H9 (cell line): ENCODE data around the gene PRELID1. TPM values are rescaled to one million over a fixed set of nuclear protein-coding genes. Genes with fewer than 3 reads are reported as not detected.

ENCODE experiments used
- DNase-seq: peaks from one replicate; pipeline ENCODE4 v3.0.0-alpha.2; 2017
- H2AFZ ChIP-seq: one replicate; pipeline ENCODE4 v1.6.1; 2013; ENCODE audit warnings: mild to moderate bottlenecking, low read length, control low read depth, moderate library complexity
- H2AK5ac ChIP-seq: 2 replicates; pipeline ENCODE4 v1.6.1; 2013; ENCODE audit warnings: low read length, control low read depth, mixed read lengths; ENCODE audit not compliant: insufficient read length
- H2BK120ac ChIP-seq: one replicate; pipeline ENCODE4 v1.6.1; 2013; ENCODE audit warnings: low read depth, mild to moderate bottlenecking, low read length, control low read depth, inconsistent platforms; ENCODE audit not compliant: poor library complexity, severe bottlenecking
- H2BK12ac ChIP-seq: 2 replicates; pipeline ENCODE4 v1.6.1; 2013; ENCODE audit warnings: low read length, control low read depth, mixed read lengths, low read depth; ENCODE audit not compliant: insufficient read length
- H2BK15ac ChIP-seq: 2 replicates; pipeline ENCODE4 v1.6.1; 2013; ENCODE audit warnings: low read depth, low read length, control low read depth
- H2BK20ac ChIP-seq: one replicate; pipeline ENCODE4 v1.6.1; 2013; ENCODE audit warnings: low read depth, mild to moderate bottlenecking, low read length, control low read depth, inconsistent platforms; ENCODE audit not compliant: poor library complexity, severe bottlenecking
- H2BK5ac ChIP-seq: 2 replicates; pipeline ENCODE4 v1.6.1; 2013; ENCODE audit warnings: low read length, control low read depth, mixed read lengths; ENCODE audit not compliant: insufficient read length
- H3K14ac ChIP-seq: 2 replicates; pipeline ENCODE4 v1.6.1; 2013; ENCODE audit warnings: low read length, control low read depth; ENCODE audit not compliant: insufficient read depth
- H3K18ac ChIP-seq: 2 replicates; pipeline ENCODE4 v1.6.1; 2013; ENCODE audit warnings: low read depth, mild to moderate bottlenecking, mixed read lengths, low read length, control low read depth; ENCODE audit not compliant: insufficient read length
- H3K23ac ChIP-seq: 2 replicates; pipeline ENCODE4 v1.6.1; 2013; ENCODE audit warnings: low read length, control low read depth, mixed read lengths, low read depth; ENCODE audit not compliant: insufficient read length
- H3K23me2 ChIP-seq: 2 replicates; pipeline ENCODE4 v1.6.1; 2013; ENCODE audit warnings: low read depth, mild to moderate bottlenecking, mixed read lengths, low read length, control low read depth; ENCODE audit not compliant: insufficient read length, poor library complexity, severe bottlenecking
- H3K27ac ChIP-seq: 2 replicates; pipeline ENCODE4 v1.5.1; 2013; ENCODE audit warnings: low read length, control low read depth, mixed read lengths, low read depth; ENCODE audit not compliant: insufficient read length
- H3K27me3 ChIP-seq: 2 replicates; pipeline ENCODE4 v1.6.1; 2013; ENCODE audit warnings: low read length, control low read depth, inconsistent platforms; ENCODE audit not compliant: insufficient read depth
- H3K4ac ChIP-seq: 2 replicates; pipeline ENCODE4 v1.6.1; 2013; ENCODE audit warnings: low read depth, mild to moderate bottlenecking, control low read depth, inconsistent platforms, low read length, moderate library complexity
- H3K4me1 ChIP-seq: 2 replicates; pipeline ENCODE4 v1.6.1; 2013; ENCODE audit warnings: low read length, control low read depth, inconsistent platforms; ENCODE audit not compliant: insufficient read depth
- H3K4me2 ChIP-seq: 2 replicates; pipeline ENCODE4 v1.6.1; 2013; ENCODE audit warnings: low read length, control low read depth, mixed read lengths; ENCODE audit not compliant: insufficient read length, insufficient read depth
- H3K56ac ChIP-seq: 2 replicates; pipeline ENCODE4 v1.6.1; 2013; ENCODE audit warnings: low read depth, mild to moderate bottlenecking, mixed read lengths, low read length, control low read depth; ENCODE audit not compliant: insufficient read length
- H3K79me1 ChIP-seq: 2 replicates; pipeline ENCODE4 v1.6.1; 2013; ENCODE audit warnings: low read depth, mild to moderate bottlenecking, moderate library complexity, low read length, control low read depth, inconsistent platforms; ENCODE audit not compliant: insufficient read depth, poor library complexity, severe bottlenecking
- H3K79me2 ChIP-seq: 2 replicates; pipeline ENCODE4 v1.6.1; 2013; ENCODE audit warnings: low read length, control low read depth, inconsistent platforms; ENCODE audit not compliant: insufficient read depth
- H3K9ac ChIP-seq: 2 replicates; pipeline ENCODE4 v1.6.1; 2013; ENCODE audit warnings: low read length, control low read depth, mixed read lengths; ENCODE audit not compliant: insufficient read length; ENCODE audit errors: extremely low read depth
- H3K9me3 ChIP-seq: one replicate; pipeline ENCODE4 v1.6.1; 2013; ENCODE audit warnings: low read depth, low read length, inconsistent platforms; ENCODE audit not compliant: control insufficient read depth
- H3T11ph ChIP-seq: one replicate; pipeline ENCODE4 v1.6.1; 2013; ENCODE audit warnings: mild to moderate bottlenecking, low read length, control low read depth, inconsistent platforms
- H4K20me1 ChIP-seq: one replicate; pipeline ENCODE4 v1.6.1; 2013; ENCODE audit not compliant: control insufficient read depth, insufficient read length, insufficient read depth
- H4K5ac ChIP-seq: 2 replicates; pipeline ENCODE4 v1.6.1; 2013; ENCODE audit warnings: low read depth, mild to moderate bottlenecking, mixed read lengths, low read length, control low read depth; ENCODE audit not compliant: insufficient read length
- H4K8ac ChIP-seq: replicated peaks from 2 replicates; pipeline ENCODE4 v1.6.1; 2013; ENCODE audit warnings: low read length, control low read depth, mixed read lengths, low read depth; ENCODE audit not compliant: insufficient read length
- H4K91ac ChIP-seq: 2 replicates; pipeline ENCODE4 v1.6.1; 2013; ENCODE audit warnings: low read depth, mild to moderate bottlenecking, moderate library complexity, mixed read lengths, low read length, control low read depth; ENCODE audit not compliant: insufficient read length
- H3K27ac Mint-ChIP-seq, 3 experiments: 2 replicates in 2 of 3; 3 replicates in 1 of 3; pipeline ENCODE4 v1.8.0; 2020 to 2021; ENCODE audit warnings: mixed read lengths in 3 of 3, mild to moderate bottlenecking in 1 of 3, moderate library complexity in 1 of 3
- H3K27me3 Mint-ChIP-seq: 2 replicates; pipeline ENCODE4 v1.8.0; 2021; ENCODE audit warnings: low read depth, mild to moderate bottlenecking, moderate library complexity, mixed read lengths
- H3K36me3 Mint-ChIP-seq, 3 experiments: 2 replicates in 2 of 3; 3 replicates in 1 of 3; pipeline ENCODE4 v1.8.0; 2020 to 2021; ENCODE audit warnings: low read depth in 3 of 3, mixed read lengths in 3 of 3; ENCODE audit not compliant: insufficient read depth in 1 of 3
- H3K4me1 Mint-ChIP-seq, 2 experiments: 2 replicates each; pipeline ENCODE4 v1.8.0; 2020; ENCODE audit warnings: mixed read lengths in 2 of 2
- H3K4me3 Mint-ChIP-seq, 2 experiments: 2 replicates in 1 of 2; 3 replicates in 1 of 2; pipeline ENCODE4 v1.8.0; 2020 to 2021; ENCODE audit warnings: mild to moderate bottlenecking in 2 of 2, mixed read lengths in 2 of 2, moderate library complexity in 1 of 2
- H3K9me3 Mint-ChIP-seq, 2 experiments: 2 replicates in 1 of 2; 3 replicates in 1 of 2; pipeline ENCODE4 v1.8.0; 2020; ENCODE audit warnings: mild to moderate bottlenecking in 2 of 2, mixed read lengths in 2 of 2, moderate library complexity in 1 of 2
- CTCF ChIP-seq: fragments of 200-600 bp; sonication (generic); conservative IDR thresholded peaks from 3 replicates; pipeline ENCODE4 v1.8.0; 2021; ENCODE audit warnings: antibody characterized with exemption, mild to moderate bottlenecking
- WGBS: extraction: QIAGEN DNeasy Blood & Tissue Kit; methylation state at CpG from one replicate; pipeline ENCODE4 v1.1.7; 2013; ENCODE audit warnings: missing lambda C conversion rate, low lambda C conversion rate, mixed read lengths; ENCODE audit not compliant: insufficient read length; ENCODE audit errors: extremely low coverage; 5-methylcytosine and 5-hydroxymethylcytosine counted together
- total RNA-seq: library from RNA; stranded (reverse); gene quantifications from 2 replicates; pipeline ENCODE4 v1.2.1, GENCODE V29; 2021

PRELID1 gene
- total RNA-seq, 1 experiment from 2014 or later: 213 TPM

DNA sequence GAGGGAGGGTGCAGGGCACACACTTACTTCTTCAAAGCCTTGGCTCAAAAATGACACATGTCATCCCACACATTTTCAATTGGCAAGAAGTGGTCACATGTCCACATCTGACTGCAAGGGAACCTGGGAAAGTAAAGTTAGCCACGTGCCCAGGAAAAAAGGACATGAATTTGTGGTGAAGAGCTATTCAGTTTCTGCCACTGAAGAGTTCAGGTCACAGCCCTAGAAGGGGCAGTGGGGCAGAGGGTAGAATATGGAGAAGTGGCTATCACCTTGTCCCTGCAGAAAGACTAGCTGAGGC lies 52.2 kb downstream of the PRELID1 start:
- Histone ChIP-seq H2BK5ac (no peak overlapping the region), H4K20me1 (no peaks in the 10 kb centered on the region), H4K91ac (no peak overlapping the region), H3K27ac (no peak overlapping the region), H3K4ac (no peak overlapping the region), H2BK15ac (no peak overlapping the region), H2AK5ac (no peak overlapping the region), H3K56ac (no peak overlapping the region), H3K23ac (no peak overlapping the region), H3K27me3 (no peaks in the 10 kb centered on the region), H2BK20ac (no peak overlapping the region), H2AFZ (no peak overlapping the region), H3K4me1 (peaks cover under 1% of the 10 kb centered on the region; the same call in 1 of the 2 replicates), H4K8ac (no peak overlapping the region), H3T11ph (no peak overlapping the region), H3K18ac (no peak overlapping the region), H3K9me3 (no peaks in the 10 kb centered on the region), H3K79me2 (peaks cover 5% of the 10 kb centered on the region), H3K23me2 (peaks cover 7% of the 10 kb centered on the region), H2BK120ac (no peak overlapping the region), H4K5ac (no peak overlapping the region), H2BK12ac (no peak overlapping the region), H3K79me1 (peaks cover 4% of the 10 kb centered on the region), H3K14ac (no peak overlapping the region), H3K9ac (no peak overlapping the region), H3K4me2 (no peak overlapping the region)
- peaks cover 49% of the 10 kb centered on the region for H3K27me3 Mint-ChIP-seq
- WGBS: no CpG with 5 or more reads among the region's 1 CpG
- peaks cover 4 to 8% of the 10 kb centered on the region in 2 experiments for H3K4me1 Mint-ChIP-seq
- peaks cover 3 to 4% of the 10 kb centered on the region in 2 experiments; a peak in 4 of 5 replicates for H3K9me3 Mint-ChIP-seq
- H3K4me3 Mint-ChIP-seq: no peak overlapping the region
- H3K36me3 Mint-ChIP-seq: no peaks in the 10 kb centered on the region; a peak in 1 of 7 replicates
- no peak for TF ChIP-seq CTCF
- DNase-seq: no peak
- H3K27ac Mint-ChIP-seq: no peak overlapping the region

Other genes with a start within 250 kb of the PRELID1 start
- gene FGFR4, start 216.9 kb upstream of the PRELID1 start, total RNA-seq: 52.8 and 56.3 TPM in 2 replicates
- 197 and 213 TPM in 2 replicates for gene NSD1, start 170.0 kb upstream of the PRELID1 start, total RNA-seq
- 17.6 and 18.6 TPM in 2 replicates for gene RAB24, start 80 bp upstream of the PRELID1 start, total RNA-seq
- 9.8 and 10.9 TPM in 2 replicates for gene MXD3, start 8.1 kb downstream of the PRELID1 start, total RNA-seq
- gene LMAN2, start 47.9 kb downstream of the PRELID1 start, total RNA-seq: 105 and 106 TPM in 2 replicates
- gene RGS14, start 54.1 kb downstream of the PRELID1 start, total RNA-seq: 12.3 and 16.4 TPM in 2 replicates
- gene SLC34A1, start 80.6 kb downstream of the PRELID1 start, total RNA-seq: not detected in 2 replicates
- gene PFN3, start 96.9 kb downstream of the PRELID1 start, total RNA-seq: not detected in 2 replicates
- gene F12, start 105.8 kb downstream of the PRELID1 start, total RNA-seq: 2.3 and 3.5 TPM in 2 replicates
- 73.7 and 75.2 TPM in 2 replicates for gene GRK6, start 122.9 kb downstream of the PRELID1 start, total RNA-seq
- 9.6 and 10.2 TPM in 2 replicates for gene PRR7, start 143.0 kb downstream of the PRELID1 start, total RNA-seq
- 339 and 340 TPM in 2 replicates for gene DBN1, start 169.8 kb downstream of the PRELID1 start, total RNA-seq
- gene PDLIM7, start 193.8 kb downstream of the PRELID1 start, total RNA-seq: 134 and 137 TPM in 2 replicates
- gene DOK3, start 206.0 kb downstream of the PRELID1 start, total RNA-seq: 15.9 and 16.4 TPM in 2 replicates
- gene DDX41, start 213.2 kb downstream of the PRELID1 start, total RNA-seq: 125 and 133 TPM in 2 replicates